HG03139 (cell line): ENCODE measurements around the gene POLD1.

Experiments used
- ATAC-seq: cut with Tn5 transposase; IDR thresholded peaks from one replicate; pipeline ENCODE4 v1.9.1; 2021; ENCODE audit not compliant: unreplicated experiment

The POLD1 gene

DNA sequence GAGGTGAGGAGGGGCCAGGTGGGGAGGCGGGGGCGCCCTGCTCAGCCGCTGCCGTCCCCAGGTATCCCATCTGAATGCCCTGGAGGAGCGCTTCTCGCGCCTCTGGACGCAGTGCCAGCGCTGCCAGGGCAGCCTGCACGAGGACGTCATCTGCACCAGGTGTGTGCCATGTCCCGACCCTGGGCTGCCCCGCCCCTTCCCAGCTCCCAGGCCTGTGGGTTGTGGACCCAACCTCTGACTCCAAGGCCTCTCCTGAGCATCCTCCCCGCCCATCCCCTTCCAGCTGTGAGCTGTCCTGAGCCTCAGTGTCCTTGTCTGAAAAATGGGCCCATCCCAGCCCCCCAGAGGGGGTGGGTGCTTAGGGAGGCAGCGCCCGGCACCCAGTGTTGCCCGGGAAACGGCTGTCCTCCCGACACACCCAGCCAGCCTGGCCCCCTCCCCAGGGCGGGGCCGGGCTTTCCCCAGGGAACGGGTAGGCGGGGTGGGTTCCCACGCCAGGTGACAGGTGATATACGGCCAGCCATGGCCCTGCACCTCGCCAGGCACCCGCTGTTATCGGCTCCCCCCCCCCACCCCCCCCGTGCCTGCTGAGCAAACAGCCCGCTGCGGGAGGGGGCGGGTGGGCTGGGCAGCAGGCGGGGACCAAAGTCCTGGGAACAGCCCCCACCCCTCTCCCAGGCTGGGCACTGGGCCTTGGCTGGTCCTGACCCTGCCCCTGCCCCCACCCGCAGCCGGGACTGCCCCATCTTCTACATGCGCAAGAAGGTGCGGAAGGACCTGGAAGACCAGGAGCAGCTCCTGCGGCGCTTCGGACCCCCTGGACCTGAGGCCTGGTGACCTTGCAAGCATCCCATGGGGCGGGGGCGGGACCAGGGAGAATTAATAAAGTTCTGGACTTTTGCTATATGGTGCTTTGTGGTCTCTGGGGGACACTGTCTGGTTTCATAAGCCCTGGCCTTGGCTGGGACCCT is 33.2 kb downstream of the POLD1 start:
- ATAC-seq, result no peak

DNA sequence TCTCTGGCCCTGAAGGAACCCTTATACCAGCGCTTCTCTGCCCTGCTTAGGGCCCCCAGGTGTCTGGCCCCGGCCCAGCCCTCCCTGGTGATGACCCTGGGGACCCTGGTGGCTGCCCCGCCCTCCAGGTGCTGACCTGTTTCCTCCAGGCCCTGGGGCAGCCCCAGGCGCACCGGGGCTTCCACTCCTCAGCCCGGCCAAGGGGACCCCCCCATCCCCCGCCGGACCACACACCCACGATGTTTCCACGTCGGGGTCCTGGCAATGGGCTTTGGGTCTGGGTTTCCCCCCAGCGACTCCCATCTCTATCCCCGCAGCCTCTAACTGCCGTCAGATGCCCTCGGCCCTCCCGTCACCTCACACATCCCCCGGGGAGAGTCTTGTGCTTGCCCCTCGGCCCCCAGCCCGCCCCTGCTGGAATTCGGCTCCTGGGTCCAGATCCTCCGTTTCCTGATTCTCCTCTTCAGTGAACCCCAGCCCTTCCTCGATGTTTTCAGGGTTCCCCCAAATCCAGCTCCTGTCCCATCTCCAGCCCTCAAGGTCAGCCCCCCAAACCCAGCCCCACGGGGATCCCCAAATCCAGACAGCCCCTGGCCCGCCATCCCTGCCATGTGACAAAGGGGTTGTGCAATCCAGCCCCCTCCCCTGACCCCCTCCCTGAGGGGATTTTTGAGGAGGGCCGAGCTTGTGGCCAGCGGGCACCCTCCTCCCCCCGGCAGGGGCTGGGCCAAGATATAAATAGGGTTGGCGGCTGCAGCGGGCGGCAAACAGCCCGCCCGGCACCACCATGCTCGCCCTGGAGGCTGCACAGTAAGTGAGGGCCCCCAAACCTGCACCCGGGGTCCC is 34.3 kb downstream of the POLD1 start, which contains the start of gene SPIB:
TSS of gene SPIB (plus strand) at position 763 of the 846 bp plus-strand sequence. CDS start at position 788, 25 bp downstream.
- no peak for ATAC-seq

DNA sequence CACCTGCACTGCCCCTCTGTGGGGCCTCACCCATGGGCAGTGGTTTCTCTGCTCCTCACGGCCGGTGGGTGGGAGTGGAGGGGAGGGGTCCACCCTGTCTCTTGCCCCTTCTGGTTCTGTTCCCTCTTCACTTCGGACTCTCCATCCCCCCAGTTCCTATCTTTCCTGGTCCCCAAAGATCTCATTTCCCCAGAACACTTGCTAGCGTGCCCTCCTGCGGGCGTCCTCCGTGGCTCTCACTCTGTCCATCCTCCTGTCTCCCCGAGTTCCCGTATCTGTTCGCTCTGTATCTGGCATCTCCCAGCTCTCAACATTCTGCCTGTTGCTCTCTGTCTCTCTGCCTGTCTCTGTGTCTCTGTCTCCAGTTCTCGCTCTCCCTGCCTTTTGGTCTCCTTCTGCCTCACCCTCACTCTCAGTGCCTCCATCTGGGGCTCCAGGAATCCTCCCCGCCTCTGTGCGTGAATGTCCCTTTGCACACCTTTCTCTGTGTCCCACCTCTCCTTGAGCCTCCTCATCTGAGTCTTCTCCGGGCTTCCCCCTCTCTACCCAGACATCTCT is 35.0 kb downstream of the POLD1 start:
- no peak for ATAC-seq

DNA sequence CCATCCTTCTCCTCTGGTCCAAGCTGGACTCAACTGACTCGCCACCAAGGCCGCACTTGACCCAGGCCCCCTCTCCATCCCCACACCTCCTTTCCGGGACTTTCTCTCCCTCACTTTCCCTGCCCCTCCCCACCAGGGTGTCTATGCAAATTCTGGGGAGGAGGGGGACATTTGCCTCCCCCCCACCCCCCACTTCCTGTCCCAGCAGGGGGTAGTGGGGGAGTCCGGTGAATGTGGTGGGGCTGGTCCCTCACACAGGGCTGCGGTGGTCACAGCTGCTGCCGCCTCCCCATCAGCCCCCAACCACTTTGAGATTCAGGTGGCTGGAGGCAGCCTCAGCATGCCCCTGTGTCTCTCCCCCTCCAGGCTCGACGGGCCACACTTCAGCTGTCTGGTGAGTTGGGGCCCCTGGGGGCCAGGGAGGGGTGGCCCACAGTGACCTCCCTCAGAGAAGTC is 35.5 kb downstream of the POLD1 start:
- no peak for ATAC-seq

DNA sequence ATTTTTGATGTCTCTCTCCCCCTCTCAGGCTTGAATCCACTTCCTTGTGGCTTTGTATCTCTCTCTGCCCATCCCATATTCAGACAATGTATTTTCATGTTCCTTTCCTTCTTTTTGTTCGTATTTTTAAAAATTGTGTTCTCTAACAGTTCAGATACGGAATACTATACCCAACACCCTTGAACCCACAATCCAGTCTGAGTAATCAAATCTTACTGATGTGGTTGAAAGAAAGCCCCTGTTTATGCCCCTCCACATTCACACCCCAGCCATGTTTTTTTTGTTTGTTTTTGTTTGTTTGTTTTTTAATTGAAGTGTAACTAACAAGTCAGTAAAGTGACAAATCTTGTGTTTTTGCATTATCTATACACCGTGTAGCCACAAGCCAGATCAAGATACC is 36.0 kb downstream of the POLD1 start:
- ATAC-seq, result no peak

DNA sequence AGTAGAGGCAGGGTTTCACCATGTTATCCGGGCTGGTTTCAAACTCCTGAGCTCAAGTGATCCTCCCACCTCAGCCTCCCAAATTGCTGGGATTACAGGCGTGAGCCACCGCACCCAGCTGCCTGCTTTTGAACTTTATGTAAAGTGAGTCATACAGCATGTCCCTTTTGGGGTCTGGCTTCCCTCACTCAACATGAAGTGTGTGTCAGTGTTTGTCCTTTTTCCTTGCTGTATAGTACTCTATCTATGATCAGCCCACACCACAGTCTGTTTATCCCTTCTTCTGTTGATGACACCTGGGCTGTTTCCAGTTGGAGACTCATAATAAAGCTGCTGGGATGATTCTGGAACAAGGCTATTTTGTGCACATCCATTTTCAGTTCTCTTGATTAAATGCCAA is 36.7 kb downstream of the POLD1 start:
- ATAC-seq, result no peak

DNA sequence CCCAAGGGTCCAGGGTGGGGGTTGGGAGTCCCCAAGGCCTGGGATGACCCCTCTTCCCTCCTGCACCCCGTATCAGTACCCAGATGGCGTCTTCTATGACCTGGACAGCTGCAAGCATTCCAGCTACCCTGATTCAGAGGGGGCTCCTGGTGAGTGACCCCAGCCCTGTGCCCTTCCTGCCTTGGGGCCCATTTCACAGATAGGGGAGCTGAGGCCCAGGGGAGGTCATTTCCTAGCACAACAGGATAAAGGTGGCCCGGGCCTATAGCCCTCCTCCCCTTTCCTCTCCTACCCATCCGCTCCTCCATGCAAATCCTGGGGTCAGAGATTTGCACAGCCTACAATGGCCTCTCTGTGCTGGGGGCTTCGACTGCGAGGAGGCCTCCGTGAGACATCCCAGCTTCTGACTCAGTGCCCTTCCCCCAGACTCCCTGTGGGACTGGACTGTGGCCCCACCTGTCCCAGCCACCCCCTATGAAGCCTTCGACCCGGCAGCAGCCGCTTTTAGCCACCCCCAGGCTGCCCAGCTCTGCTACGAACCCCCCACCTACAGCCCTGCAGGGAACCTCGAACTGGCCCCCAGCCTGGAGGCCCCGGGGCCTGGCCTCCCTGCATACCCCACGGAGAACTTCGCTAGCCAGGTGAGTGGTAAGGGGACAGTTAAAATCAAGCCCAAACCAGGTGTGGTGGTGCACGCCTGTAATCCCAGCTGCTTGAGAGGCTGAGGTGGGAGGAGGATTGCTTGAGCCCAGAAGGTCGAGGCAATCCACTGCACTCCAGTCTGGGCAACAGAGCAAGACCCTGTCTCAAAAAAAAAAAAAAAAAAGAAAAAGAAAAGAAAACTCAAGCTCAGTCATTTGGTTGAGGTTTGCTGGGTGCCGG is 38.5 kb downstream of the POLD1 start:
- ATAC-seq, result no peak

DNA sequence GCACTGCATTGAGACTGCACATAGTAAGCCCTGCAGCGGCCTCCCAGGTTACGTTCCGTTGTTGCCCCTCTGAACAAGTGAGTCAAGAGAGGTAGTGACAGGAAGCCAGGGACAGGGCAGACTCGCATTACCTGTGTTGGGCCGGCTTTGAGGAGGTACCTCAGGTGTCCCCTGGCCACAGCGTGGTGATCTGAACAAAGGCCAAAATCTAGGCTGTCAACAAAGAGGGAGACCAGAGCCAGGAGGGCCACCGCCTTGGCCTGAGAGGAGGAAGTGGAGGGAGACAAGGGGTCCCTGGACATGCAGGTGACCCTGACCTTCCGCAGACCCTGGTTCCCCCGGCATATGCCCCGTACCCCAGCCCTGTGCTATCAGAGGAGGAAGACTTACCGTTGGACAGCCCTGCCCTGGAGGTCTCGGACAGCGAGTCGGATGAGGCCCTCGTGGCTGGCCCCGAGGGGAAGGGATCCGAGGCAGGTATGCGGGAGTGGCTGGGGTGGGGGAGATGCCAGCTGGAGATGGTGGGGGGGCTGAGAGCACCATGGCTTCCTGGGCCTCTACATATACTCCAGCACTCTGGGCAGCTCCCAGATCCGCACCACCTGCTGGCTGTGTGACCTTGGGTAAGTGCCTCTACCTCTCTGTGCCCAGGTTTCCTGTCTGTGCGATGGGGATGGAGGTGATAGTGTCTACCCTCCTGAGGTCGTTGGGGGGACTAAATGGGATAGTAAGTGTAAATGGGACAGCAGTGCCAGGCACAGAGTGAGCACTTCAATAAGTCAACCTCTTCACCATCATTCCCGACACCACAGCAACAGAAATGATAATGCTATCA is 39.3 kb downstream of the POLD1 start:
- no peak for ATAC-seq

DNA sequence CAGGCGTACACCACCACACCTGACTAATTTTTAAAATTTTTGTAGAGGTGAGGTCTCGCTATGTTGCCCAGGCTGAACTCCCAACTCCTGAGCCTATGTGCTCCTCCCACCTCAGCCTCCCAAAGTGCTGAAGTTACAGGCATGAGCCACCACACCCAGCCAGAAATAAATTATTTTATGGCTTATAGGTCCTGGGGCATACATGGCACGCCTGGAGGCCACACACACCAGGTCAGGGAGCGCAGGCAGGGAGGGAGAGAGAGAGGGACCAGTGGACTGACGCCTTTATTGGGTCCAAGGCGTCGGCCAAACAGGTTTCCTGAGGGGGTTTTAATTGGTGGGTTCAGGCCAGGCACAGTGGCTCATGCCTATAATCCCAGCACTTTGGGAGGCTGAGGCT is 41.4 kb downstream of the POLD1 start:
- no peak for ATAC-seq

DNA sequence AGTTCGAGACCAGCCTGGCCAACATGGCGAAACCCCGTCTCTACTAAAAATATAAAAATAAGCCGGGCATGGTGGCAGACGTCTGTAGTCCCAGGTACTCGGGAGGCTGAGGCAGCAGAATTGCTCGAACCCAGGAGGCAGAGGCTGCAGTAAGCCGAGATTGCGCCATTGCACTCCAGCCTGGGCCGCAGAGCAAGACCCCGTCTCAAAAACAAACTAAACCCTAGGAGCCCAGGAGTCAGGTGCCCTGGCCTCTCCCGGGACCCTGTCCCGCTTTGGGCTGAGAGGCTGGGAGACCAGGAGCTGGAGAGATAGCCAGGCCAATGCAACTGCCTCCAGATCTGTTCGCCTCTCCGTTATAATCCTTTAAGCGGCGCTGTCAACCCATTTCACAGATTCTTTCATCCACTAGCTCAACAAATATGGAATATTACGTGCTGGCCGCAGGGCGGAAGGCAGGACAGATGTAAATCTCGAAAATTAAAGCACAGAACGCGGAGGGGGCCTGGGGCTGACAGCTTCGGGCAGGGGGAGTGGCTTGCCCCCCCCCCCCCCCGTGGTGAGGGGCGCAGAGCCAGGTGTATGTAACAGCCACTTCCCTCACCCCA is 43.3 kb downstream of the POLD1 start:
- ATAC-seq, result no peak

DNA sequence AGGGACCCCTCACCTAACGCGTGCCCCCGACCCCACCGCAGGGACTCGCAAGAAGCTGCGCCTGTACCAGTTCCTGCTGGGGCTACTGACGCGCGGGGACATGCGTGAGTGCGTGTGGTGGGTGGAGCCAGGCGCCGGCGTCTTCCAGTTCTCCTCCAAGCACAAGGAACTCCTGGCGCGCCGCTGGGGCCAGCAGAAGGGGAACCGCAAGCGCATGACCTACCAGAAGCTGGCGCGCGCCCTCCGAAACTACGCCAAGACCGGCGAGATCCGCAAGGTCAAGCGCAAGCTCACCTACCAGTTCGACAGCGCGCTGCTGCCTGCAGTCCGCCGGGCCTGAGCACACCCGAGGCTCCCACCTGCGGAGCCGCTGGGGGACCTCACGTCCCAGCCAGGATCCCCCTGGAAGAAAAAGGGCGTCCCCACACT is 43.9 kb downstream of the POLD1 start:
- ATAC-seq, result no peak

DNA sequence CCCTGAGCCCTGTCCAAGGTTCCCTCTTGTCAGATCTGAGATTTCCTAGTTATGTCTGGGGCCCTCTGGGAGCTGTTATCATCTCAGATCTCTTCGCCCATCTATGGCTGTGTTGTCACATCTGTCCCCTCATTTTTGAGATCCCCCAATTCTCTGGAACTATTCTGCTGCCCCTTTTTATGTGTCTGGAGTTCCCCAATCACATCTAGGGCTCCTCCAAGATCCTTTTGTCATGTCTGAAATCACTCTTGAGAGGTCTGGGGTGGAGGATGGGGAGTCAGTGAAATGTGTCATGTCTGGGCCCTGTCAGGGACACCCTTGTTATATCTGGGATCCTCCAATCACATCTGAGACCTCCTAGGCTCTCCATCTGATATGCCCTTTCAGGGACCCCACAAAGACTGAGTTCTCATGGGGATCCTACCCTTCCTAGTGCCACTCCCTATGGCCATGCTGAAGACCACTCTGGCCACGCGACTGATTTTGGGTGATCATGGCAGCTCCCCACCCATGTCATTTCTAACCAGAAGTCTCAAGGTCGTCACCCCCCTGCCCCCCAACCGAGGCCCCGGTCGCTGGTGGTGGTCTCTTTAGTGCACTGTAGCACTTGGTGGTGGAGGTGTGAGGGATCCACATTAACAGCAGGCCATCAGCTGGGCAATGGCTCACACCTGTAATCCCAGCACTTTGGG is 44.8 kb downstream of the POLD1 start:
- no peak for ATAC-seq

DNA sequence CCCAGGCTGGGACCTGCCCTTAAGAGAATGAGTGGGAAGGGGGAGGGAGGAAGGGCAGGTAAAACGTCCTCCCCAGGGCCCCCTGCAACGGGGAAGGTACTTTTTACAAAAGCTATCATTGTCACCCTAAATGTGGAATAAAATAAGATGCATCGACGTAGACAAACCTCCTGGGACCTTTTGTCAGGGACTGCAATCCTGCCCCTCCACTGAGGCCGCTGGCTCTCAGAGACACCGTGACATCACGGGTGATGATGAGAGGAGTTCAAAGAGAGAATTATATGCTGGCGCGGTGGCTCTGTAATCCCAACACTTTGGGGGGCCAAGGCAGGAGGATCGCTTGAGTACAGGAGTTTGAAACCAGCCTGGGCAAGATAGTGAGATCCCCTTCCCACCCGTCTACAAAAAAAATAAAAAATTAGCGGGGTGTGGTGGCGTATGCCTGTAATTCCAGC is 46.8 kb downstream of the POLD1 start:
- ATAC-seq, result no peak

DNA sequence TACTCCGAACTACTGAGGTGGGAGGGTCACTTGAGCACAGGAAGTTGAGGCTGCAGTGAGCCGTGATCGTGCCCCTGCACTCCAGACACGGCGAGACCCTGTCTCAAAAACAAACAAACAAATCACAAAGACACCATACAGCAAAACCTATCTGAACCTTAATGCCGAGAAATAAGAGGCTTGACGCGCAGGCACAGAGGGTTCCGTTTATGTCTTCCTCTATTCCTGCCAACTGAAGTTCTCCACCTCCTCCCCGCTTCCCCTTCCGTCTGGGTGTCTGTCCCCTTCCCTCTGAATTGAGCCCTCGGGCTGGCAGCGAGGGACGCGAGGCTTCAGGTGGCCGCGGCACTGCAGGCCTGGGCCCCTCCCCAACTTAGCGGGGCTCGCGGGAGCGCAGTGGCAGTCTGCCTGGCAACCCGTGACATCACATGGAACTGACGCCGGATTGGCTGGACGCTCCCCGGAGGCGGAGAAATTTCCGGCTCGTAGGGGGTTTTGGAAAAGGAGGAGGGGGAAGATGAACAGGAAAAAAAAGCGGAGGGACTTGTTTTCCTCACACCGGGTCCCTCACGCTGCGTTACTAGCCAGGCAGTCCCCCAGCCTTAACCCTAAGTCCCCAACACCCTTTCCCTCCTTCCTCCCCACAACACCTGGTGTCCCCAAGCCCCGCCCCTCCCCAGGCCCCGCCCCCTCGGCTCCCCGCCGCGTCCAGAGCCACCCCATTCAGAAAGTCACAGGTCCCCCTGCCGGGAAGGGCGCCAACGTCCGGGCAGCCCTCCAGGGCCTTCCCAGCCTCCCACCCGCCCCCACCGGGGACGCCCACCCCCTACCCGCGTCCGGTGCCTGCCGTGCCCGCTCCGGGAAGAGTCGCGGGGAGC is 47.4 kb downstream of the POLD1 start:
- ATAC-seq, result peak; percentile 58

DNA sequence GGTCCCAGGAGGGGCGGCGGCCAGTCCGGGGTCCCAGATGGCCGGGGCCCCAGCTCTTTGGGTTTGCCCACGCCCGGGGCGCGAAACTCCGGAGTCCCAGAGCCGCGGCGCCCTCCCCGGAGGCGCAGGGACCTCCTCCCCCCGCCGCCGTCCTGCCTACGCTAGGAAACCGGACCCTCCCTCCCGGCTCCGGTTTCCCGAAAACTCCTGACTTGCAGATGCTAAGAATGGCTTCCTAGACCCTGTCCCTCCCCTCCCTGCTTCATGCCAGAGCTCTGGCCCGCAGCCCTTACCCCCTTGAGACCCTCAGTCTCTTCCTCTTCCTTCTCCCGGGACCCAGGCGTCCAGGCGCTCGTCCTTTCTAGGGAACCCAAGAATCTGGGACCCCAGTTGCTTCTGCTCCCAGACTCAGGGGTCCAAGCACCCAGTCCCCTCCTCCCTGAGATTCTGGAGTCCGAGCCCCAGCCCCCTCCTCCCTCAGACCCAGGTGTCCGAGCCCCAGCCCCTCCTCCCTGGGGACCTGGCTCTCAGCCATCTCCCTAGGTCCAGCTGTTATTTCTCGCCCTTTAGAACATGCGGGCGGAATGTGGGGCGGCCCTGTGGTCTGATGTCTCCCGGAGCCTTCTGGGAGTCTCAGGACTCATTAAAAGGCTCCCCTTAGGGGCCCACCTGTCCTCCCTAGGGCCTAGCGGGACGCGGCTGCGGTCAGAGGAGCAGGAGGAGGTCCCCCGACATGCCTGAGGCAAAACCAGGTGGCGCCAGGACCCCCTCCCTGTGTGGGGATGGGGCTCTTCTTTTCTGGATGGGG is 48.3 kb downstream of the POLD1 start, which contains the start of gene MYBPC2:
TSS of gene MYBPC2 (plus strand) at position 672 of the 808 bp plus-strand sequence. CDS start at position 734, 62 bp downstream.
- peak; percentile 15 for ATAC-seq
